IPS DF 19.7 (cell line): Measurements from ENCODE around the gene ALG1.
"Not testable (repeated sequence)": the region's sequence is repeated elsewhere in the genome, so short reads cannot be mapped to it uniquely, and the experiment has no call there.

Experiments
- DNase-seq: peaks from one replicate; pipeline ENCODE4 v3.0.0-alpha.2; 2013; ENCODE audit warnings: low read depth, low spot score

ALG1 gene

DNA sequence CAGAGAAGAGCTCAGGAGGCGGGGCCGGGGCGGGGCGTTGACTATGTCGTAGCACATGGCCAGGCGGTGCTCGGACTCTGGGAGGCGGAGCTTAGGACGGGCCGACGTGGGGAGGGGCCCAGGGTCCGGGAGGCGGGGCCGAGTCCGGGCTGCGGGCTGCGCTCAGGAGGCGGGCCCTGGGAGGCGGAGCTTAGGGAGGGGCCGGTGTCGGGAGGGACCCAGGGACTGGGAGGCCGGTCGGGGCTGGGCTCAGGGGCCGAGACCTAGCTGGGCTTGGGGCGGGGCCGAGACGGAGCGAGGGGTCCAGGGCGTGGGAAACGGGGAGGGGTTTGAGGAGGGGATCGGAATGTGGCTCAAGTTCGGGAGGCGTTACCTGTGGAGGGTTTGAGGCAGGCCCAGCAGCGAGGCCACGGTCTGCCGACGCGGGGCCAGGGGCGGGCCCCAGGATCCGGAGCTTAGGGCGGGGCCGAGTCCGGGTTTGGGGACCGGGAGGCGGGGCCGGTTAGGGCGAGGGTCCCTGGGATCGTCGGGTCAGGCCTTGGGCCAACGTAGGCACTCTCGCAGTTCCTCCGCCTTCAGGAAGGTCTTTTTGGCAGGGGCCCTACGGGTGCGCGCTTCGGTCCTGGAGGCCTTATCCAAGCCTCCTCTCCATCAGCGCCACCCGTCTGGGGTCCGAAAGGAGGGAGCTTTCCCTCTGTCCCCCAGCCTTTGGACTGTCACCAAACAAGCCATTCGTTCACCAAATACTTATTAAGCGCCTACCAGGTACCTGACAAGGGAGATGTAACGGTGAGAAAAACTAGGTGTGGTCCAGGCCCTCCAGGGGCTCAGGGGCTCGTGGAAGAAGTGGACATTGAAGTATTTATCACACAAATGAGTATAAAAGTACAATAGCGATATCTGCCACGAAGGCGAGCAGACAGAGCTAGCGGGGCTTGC, 26.8 kb downstream of the ALG1 start:
- not testable (repeated sequence) for DNase-seq

DNA sequence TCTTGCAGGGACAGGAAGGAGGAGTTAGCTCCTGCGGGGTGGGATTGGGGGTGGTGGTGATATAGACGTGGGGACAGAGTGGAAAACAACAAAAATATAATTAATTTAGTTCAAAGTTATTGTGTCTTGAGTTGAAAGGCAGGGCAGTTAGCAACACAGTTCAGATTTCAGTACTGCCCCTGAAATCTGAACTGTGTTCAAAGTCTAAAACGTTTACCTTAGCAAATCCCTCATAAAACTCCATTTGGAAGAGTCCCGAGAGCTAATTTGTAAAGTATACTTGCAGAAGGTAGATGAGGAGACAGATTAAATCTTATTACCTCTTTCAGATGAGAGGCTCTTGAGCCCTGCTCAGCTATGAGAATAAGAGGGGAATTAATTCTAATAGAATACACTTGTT, 27.5 kb downstream of the ALG1 start:
- DNase-seq = not testable (repeated sequence)

- not testable (repeated sequence) for DNase-seq
Measured at GRCh38 chr16:5103296-5104032, 31.8 kb downstream of the ALG1 start.

DNA sequence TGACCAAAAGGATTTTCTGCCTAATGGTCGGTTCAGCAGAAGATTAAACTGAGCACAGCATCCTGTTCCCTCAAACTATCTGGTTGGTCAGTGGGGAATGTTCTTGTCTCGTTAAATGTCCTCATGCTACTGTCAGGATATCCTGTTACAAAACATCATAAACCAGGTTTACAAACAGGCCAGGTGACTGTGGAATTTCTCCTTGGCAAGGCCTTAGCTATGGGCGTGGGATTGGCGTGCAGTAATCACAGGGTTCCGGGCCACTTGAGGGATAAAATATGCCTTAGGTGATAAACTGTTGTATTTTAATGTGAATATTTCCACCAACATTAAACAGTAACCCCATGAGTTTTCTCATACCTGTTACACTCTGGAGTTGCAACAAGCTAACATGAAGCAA, 33.4 kb downstream of the ALG1 start:
- DNase-seq = not testable (repeated sequence)

DNA sequence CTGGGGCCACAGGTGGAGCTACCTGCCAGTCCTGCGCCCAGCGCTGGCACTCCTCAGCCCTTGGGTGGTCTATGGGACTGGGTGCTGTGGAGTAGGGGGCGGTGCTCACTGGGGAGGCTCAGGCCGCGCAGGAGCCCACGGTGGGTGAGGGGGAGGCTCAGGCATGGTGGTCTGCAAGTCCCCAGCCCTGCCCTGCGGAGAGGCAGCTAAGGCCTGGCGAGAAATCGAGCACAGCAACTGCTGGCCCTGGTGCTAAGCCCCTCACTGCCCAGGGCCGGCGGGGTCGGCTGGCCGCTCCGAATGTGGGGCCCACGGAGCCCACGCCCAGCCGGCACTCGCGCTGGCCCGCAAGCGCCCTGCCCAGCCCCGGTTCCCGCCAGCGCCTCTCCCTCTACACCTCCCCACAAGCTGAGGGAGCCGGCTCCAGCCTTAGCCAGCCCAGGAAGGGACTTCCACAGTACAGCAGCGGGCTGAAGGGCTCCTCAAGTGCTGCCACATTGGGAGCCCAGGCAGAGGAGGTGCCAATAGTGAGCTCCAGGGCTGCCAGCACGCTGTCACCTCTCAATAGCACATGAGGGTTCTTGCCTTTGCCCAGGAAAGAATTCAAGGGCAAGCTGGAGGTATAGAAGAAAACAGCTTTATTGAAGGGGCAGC, 37.0 kb downstream of the ALG1 start:
- no peak for DNase-seq

DNA sequence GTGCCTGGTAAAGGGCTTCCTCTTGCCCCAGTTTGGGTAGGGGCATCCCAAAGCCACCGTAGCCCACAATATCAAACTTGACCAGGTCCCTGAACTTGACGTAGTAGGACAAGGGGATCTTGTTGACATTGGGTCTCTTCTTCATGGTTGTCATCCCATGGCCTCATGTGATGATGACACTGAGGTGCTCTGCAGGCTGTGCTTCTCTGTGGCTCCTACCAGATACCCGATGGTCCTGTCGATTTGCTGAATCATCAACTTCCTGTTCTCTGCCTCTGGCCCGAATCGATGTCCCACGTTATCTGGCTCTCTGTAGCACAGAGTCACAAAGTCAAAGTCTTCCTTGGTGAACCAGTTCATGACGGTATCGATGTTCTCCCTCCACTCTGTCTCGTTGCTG, 39.3 kb downstream of the ALG1 start:
- not testable (repeated sequence) for DNase-seq

DNA sequence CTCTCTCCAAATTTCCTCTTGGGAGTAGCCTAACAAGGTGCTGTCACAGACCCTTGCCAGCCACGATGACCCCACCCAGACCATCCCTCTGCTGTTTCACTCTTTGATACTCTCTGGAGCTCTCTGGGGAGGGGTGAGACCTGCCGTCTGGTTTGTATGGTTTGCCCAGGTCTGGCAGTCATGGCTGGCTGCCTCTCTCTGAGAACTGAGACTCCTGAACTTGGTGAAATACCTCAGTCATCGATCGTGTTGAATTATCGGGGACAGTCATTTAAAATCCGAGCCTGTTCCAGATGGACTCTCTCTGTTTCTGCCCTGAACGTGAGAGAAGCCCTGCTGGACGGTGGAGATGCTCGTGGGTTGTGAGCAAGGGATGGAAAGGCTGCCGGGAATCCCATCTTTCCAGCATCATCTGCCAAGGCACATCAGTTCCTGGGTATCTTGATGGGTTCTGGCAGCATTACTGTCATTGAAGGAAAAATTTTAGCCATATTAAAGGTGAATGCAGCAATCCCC, 45.2 kb downstream of the ALG1 start:
- DNase-seq = not testable (repeated sequence)

- DNase-seq = not testable (repeated sequence)
Measured at GRCh38 chr16:5117300-5118087, 45.9 kb downstream of the ALG1 start.

DNA sequence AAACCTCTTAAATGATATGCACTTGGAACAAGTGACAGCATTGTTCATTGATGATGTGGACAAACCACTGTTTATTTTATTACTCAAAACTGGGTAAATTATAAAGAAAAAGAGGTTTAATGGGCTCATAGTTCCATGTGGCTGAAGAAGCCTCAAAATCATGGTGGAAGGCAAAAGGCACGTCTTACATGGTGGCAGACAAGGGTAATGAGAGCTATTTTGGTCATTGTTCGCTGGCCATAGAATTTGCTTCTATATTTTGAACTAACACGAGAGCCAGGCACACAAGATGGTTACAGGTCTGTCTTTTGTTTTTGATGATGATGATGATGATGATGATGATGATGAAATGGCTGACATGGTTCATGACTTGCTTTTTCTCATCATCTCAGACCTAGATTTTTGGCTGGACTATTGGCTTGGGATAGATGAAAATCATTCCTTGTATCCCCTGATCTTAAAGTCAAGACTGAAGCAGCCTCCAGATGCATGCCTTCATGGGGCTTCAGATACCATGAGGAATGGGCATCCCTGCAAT, 59.9 kb downstream of the ALG1 start:
- DNase-seq = not testable (repeated sequence)

DNA sequence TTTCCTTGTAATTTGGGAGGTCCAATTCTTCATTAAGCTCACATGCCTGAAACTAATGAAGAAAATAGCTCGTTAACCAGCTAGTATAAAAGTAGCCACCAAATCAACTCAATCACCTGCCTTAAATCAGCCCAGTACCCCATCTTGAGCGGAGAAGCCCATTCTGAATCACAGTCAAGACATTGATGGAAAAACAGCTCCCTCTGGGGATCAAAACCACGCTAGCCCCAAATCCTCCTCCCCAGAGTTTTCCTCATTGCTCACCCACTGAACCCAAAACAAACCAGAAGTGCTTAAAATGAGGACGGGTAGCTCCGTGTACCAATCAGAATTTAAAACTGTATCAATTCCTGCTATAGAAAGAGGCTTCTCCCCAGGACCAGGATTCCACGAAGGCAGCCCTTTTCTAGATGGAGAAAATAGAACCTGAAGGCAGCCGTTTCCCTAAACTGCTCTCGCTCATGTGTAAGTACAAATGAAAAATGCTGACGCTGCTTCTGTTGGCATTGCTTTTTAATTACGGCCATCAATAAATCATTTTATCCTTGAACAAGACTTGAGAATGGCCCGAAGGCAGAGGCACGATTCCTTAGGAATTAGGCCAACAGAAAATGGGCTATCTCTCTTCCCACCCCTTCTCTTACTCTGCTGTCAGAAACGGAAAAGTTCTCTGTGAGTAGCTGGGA, 61.4 kb downstream of the ALG1 start:
- DNase-seq = not testable (repeated sequence)

DNA sequence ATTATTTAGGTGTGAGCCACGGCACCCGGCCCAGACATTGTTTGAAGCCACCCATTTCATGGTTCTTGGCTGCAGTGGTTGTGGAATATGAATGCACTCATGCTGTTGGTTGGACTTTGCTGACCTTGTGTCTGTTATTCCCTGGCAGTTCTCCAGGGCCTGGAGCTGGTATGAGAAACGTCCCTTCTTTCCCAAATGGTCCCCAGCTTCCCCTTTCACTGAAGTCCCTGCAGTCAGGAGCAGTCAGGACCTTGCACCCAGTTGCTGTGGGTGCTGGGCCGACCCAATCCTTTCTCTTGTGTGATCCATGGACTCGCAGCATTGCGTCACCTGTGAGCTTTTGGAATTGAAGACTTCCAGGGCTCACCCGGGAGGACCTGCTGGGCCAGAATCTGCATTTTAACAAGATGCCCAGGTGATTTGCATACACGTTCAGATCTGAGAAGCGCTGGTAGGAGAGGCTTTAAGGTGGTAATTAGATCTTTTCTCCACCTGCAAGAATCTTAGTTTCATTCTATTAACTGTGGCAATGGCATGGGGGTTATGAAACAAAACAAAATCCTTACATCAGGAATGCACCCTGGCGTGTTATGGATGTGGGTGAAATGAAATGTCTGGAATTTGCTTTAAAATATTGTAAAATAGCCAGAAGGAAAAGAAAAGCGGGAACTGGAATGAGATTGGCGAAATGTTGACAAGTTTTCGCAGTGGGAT, 63.3 kb downstream of the ALG1 start:
- peak; percentile 38 for DNase-seq
